HG02884 (cell line): ENCODE results near the gene SZT2.
"Not testable (repeated sequence)": the region's sequence is repeated elsewhere in the genome, so short reads cannot be mapped to it uniquely, and the experiment has no call there.

ENCODE experiments used
- ATAC-seq: cut with Tn5 transposase; IDR thresholded peaks from one replicate; pipeline ENCODE4 v1.9.1; 2021; ENCODE audit warnings: mild to moderate bottlenecking, moderate library complexity; ENCODE audit not compliant: unreplicated experiment

SZT2 gene

DNA sequence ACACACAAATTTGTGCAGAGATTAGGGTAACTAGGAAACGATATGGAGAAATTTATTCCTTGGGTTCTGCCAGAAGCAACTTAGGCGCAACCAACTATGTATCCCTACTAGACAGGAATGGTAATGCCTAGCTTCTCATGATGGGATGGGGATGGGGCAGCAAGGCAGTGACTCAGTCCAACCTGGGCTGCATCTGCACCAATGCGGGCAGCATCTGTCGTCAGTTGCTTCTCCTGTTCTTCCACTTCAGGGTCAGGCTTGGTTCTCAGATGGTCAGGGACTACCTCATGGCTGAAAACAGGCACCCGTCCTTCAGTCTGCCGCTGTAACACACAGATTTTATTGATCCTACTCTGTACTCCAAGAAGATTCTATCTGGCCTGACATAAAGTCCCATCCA, 3.0 kb upstream of the SZT2 start:
- no peak for ATAC-seq

DNA sequence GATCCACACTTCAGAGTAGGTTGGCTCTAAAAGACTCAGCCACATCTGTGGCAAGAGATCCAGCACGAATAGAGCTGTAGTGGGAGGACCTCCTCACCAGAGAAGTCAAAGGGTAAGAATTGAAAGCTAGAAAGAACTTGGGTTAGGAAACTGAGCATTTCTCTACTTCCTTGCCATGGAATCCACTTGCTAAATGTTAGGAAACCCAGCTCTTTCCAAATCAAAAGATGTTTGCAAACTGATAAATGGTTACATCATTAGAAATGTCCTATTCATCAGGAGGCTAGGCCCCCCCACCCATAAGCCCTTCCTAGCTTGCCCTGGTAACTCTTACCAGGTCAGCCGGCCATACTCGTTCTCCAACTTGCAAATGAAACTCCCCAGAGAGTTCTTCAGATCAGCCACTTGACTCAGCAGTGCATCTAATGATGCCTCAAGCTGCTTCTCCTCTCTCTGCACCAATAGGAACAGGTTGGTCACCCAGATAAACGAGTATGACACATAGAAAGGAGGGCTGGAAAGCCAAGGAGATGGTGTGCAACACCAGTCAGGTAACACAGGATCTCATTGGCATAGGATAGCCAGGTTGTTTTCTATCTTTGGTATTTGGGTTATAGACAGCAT, 1.6 kb upstream of the SZT2 start:
- ATAC-seq: no peak

DNA sequence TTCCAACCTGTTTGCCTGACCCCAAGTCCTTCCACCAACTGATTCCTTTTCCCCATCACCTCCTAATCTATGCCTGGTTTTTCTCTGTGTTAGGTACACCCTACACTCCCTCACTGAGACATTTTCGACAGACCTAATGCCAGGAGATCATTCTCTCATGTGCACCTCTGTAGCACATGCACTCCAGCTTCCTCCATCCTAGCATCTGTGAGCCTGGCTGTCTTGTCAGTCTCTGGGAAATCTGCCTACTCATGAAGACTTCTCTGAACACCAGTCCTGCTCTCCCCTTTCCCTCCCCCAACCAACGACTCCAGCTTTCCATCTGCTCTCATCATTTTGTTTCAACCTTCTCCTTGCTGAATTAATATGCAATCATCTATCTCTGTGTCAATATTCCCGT, 1.1 kb upstream of the SZT2 start:
- no peak for ATAC-seq

DNA sequence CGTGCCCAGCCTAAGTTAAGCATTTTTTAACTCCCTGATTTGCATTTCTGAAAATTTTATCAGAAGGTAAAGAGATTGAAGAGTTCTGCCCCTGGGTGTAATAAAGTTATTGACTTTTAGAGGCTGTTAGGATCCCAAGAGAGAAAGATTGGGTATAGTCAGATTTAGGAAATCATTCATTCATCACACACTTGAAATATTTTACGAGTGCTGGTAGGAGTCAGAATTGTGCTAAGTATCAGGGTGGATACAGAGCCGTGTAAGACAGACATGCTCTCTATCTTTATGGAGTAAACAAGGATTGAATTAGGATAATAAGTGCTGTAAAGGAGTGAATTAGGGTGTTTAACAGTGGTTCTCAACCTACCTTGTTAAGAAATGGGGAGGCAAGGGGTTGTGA, 3.0 kb downstream of the SZT2 start:
- ATAC-seq: no peak

DNA sequence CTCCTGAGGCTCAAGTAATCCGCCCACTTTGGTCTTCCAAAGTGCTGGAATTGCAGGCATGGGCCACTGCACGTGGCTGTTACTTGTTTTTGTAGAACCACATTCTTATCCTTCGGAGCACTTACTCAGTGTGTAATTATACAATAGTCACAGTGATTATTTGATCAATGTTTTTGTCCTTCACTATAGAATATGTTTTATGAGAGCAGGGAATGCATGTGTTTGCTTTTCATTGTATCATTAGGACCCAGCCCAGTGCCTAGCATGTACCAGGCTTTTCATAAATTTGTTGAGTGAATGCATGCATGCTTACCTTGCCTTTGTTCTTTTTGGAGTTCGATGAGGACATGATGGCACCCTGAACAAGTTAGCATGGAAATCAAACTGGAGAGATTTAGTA, 5.8 kb downstream of the SZT2 start:
- ATAC-seq: no peak

DNA sequence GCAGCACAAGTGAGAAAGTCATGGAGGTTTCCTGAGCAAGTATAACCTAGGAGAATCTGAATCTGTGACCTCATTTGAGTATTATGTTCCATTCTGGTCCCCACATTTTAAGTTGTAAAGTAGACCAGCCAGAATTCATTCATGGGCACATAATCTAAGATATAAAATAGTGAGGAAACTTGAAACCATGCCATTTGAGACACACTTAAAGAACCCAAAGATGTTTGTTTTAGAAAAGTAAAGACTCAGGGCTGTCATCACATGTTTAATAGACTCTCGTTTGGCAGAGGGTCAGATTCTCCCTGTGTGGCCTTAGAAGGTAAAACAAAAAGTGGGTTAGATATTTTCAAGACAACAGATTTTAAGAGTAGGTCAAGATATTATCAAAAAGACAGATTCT, 6.4 kb downstream of the SZT2 start:
- no peak for ATAC-seq

DNA sequence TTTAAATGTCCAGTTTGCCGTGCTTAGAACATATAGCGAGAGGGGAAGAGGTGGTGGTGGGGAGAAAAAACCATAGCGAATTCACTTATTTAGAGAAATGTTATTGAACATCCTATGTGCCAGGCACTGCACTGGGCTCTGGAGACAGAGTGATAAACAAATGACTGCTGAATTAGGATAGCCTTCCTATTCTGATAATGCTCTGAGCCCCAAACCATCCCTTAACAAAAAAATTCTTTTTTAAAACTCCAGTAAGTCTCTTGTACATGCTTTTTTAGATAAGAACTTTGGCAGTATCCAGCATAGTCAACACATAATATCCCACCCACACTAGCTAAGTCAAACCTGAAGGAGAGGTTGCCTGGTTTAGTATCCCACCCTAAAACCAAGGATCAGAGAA, 8.5 kb downstream of the SZT2 start:
- ATAC-seq: no peak

DNA sequence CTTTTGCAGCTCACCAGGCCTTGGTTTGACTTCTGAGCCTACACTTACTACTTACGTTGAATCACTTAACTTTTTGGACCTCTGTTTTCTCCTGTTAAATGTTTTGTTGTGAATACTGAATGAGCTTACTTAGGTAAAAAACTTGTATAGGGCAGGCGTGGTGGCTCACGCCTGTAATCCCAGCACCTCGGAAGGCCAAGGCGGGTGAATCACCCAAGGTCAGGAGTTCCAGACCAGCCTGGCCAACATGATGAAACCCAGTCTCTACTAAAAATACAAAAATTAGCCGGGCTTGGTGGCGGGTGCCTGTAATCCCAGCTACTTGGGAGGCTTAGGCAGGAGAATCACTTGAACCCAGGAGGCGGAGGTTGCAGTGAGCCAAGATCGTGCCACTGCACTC, 10.7 kb downstream of the SZT2 start:
- not testable (repeated sequence) for ATAC-seq

DNA sequence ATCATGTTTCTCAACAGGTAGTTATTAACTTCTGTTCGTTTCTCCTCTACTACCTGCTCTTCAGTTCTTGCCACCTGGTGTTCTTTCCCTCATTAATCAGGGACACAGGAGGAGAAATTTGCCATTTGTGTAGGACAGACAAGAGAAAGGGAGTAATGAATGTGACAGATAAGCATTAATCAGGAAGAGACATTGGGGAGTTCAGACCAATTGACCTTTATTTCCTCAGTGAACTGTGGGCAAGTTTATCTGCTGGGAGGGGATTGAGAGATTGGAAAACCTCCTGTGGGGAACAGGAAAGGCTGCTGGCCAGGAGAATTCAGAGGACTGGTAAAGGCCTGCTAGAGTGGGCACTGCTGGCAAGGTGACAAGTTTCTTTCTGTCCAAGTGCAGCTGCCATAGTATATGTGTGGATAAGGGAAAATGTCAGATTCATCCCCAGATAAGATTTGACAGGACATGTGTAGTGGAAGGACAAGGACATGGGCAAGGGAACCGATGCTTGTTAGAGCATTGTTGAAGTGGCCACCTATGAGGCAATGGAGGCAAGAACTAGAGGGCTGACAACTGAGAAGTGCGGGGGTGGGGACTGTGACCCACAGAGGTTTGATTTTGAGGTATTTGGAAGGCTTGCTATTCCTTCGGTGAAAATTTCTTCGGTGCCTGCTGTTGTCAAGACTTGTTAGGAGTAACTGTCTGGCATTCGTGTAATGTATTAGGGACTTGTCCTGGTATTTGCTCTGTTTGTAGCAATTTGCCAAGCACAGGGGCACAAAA, 12.6 kb downstream of the SZT2 start:
- ATAC-seq: no peak

DNA sequence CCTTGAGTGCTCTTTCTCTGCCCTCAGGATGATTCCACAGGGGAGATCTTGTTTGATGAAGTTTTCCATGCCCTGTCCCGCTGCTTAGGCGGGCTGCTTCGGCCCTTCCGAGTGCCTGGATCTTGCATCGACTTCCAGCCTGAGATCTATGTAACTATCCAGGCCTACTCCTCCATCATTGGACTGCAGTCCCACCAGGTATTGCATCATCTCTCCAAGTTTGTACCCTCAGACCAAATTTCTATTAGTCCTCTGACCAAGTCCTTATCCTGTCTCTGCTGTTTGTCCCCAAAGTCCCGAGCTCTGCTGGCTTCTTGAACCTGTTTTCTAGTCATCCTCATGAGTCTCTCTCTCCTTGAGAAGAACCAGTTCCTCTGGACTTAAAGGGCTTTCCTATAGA, 14.7 kb downstream of the SZT2 start:
- ATAC-seq: no peak

DNA sequence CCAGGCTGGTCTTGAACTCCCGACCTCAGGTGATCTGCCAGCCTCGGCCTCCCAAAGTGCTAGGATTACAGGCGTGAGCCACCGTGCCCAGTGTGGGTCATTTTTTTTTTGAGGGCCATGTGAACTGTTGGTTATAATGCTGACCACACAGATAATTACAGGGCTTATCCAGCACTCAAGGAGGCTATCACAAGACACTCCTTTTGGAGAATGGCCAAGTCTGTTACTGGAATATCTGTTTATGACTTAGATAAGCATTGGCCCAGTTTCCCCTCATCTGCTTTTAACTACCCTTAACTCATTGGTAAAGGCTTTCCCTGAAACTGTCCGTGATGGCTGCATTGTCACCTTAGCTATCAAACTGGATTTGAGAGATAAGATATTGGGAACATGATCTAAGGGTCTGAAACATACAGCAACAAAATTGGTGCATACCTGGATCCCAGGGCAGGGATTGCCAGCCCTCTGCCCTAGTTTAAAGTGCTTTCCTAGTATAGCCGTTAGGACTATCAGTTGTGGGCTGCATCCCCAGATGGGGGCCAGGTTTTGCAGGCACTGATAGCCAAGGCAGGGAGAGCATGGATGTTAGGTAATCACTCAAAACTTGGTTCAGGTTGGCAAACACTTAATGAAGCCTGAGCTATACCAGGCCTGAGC, 15.6 kb downstream of the SZT2 start:
- no peak for ATAC-seq

DNA sequence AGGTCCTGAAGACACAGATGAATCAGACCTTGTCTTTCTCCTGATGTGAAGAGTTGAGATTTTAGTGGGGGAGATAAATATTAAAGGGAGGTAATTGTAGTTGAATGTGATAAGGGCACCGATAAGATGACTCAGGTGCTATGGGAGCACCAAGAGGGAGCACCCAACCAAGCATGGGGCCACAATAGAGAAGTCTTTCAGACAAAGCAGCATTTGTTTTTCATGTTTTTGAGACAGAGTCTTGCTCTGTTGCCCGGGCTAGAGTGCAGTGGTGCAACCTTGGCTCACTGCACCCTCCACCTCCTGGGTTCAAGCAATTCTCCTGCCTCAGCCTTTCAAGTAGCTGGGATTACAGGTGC, 16.2 kb downstream of the SZT2 start:
- no peak for ATAC-seq

DNA sequence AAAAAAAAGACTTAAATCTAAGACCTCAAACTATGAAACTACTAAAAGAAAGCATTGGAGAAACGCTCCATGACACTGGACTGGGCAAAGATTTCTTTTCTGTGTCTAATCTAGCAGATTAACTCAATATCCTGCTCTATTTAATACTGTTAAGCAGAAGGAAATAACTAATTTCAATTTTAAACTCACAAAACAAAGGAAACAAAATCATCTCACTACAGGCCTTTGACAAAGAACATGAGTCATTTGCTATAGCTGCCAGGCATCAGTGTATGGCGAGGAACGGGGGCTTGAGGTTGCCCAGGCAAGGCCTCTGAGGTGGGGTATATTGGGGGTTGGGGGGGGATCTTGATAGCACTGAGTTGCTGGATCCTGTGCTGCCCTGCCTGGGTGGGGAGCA, 20.9 kb downstream of the SZT2 start:
- ATAC-seq: no peak

DNA sequence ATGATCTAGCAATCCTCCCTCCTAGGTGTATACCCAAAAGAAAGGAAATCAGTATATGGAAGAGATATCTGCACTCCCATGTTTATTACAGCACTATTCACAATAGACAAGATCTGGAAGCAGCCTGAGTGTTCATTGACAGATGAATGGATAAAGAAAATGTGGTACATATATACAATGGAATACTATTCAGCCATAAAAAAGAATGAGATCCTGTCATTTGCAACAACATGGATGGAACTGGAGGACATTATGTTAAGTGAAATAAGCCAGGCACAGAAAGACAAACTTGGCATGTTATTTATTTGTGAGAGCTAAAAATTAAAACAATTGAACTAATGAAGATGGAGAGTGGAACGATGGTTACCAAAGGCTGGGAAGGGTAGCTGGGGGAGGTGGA, 23.7 kb downstream of the SZT2 start:
- not testable (repeated sequence) for ATAC-seq

DNA sequence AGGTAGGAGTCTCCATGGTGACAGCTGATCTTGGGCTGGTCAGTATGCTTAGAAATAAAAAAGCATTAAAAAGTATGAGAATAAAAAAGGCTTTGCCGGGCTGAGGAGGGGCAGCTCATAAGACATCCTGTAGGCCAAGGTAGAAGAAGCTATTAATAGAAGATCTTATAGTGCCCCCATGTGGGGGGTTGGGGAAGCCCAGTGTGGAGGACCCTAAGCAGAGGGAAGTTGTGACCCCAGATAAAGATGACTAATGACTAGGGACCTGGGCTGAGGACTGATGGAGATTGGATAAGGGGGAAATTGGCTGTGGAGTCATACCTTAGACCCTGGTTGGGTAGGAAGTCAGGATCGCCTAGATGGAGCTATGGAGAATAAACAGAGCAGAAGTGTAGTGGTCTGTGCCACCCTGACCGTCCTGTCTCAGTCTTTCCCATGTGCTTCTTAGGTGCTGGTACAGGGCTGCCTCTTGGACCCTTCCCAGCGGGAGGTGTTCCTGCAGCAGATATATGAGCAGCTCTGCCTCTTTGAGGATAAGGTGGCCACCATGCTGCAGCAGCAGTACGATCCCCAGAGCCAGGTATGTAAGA, 25.0 kb downstream of the SZT2 start:
- ATAC-seq: no peak

DNA sequence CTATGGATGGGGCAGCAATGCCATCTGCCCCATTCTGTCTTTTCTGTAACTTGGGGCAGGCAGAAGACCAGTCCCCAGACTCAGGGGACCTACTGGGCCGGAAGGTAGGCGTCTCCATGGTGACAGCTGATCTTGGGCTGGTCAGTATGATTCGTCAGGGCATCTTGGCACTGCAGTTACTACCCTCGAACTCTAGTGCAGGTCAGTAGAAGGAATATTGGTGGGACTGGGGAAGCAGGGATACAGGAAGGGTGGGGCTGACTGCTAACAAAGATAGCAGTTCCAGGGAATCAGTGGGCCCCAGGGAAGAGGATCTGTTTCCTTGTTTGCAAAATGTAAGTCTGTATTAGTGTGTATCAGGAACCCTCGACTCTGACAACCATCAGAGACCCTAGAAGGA, 26.2 kb downstream of the SZT2 start:
- no peak for ATAC-seq

DNA sequence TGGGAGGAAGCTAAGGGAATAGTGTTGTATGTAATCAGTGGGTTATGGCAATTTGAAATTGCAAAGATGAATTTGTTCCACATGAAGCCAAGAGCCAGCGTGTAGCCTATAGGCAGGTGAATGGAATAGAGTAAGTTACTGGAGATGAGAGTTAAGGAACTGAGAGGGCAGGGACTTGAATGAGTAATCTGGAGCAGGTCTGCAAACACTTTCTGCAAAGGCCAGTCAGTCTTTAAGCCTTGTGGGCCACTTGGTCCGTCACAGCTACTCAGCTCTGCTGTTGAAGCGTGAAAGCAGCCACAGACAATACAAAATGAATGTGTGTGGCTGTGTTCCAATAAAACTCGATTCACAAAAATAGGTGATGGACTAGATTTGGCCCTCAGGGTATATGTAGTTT, 29.2 kb downstream of the SZT2 start:
- ATAC-seq: no peak

DNA sequence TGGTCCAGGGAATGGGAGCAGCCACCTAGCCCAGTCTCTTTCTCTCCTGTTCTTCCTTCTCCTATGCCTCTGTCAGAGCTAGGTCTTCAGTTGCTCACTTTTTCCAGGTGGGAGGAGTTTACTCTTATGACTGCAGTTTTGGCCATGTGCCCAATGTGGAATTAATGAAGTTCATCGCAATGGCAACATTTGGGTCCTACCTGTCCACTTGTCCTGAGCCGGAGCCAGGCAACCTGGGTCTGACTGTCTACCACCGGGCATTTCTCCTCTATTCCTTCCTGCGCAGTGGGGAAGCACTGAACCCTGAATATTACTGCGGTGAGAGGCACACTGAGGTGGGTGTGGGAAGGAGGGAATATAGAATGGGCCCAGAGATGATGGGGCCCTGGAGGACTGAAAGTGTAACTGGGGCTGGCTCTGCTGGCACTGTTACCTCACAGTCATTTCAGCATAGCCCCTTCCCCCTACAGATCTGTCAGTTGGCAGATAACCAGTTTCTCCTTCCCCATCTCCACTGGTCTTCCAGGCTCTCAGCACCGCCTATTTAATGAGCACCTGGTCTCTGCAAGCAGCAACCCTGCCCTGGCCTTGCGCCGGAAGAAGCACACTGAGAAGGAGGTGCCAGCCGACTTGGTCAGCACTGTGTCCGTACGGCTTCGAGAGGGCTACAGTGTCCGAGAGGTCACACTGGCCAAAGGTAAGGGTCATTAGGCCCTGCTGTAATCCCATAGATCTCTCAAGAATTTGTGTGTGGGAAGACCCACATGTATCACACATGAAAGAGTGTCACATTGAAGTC, 30.1 kb downstream of the SZT2 start:
- no peak for ATAC-seq

DNA sequence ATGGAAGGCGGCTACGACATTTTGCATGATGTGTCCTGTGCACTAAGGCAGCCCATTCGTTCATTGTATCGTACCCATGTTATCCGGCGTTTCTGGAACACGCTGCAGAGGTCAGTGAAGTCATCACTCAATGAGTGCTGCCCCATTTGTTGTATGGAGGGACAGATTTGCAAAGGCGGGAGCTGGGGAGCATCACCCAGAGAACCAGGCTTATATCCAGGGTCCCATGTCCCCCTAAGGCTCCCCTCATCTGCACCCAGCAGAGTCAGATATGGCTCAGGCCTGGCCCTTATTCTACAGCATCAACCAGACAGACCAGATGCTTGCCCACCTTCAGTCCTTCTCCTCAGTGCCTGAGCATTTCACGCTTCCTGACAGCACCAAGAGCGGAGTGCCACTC, 31.2 kb downstream of the SZT2 start:
- no peak for ATAC-seq

DNA sequence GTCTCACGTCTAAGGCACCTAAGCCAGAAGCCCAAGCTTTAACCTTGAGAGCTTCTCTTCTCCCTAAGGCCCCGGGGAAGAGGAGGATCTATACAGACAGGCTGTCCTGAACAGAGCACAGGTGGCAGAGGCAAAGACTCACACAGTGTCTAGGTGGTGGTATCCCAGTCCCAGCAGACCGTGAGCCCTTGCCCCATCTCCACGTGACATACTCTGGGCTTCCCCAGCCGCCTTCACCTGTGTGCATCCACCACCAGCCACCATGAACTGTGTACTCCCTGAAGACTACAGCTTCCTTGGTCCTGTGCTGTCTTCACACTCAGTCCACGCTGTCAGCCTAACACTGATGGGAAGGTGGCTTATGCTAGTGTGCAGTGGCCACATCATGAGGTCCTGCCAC, 31.7 kb downstream of the SZT2 start:
- ATAC-seq: no peak
